ENCODE measurements around the gene WWP2.

Gene WWP2

DNA sequence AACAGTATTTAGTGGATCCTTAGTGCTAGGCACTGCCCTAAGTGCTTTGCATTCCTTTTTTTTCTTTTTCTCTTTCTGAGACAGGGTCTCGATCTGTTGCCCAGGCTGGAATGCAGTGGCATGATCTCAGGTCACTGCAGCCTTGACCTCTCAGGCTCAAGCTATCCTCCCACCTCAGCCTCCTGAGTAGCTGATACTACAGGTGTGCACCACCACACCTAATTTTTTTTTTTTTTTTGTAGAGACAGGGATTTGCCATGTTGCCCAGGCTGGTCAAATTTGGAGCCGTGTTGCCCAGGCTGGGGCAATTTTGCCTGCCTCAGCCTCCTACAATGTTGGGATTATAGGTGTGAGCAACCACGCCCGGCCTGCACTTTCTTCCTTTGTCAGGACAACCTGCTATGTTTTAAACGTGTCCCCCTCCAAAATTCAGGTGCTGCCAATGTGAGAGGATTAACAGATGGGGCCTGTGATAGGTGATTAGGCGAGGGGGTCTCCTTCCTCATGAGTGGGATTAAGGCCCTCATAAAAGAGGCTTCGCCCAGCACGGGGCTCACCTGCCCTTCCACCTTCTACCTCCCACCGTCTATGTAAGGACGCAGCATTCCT lies 41.2 kb upstream of the WWP2 start:
- TF ChIP-seq, protein P1, sequence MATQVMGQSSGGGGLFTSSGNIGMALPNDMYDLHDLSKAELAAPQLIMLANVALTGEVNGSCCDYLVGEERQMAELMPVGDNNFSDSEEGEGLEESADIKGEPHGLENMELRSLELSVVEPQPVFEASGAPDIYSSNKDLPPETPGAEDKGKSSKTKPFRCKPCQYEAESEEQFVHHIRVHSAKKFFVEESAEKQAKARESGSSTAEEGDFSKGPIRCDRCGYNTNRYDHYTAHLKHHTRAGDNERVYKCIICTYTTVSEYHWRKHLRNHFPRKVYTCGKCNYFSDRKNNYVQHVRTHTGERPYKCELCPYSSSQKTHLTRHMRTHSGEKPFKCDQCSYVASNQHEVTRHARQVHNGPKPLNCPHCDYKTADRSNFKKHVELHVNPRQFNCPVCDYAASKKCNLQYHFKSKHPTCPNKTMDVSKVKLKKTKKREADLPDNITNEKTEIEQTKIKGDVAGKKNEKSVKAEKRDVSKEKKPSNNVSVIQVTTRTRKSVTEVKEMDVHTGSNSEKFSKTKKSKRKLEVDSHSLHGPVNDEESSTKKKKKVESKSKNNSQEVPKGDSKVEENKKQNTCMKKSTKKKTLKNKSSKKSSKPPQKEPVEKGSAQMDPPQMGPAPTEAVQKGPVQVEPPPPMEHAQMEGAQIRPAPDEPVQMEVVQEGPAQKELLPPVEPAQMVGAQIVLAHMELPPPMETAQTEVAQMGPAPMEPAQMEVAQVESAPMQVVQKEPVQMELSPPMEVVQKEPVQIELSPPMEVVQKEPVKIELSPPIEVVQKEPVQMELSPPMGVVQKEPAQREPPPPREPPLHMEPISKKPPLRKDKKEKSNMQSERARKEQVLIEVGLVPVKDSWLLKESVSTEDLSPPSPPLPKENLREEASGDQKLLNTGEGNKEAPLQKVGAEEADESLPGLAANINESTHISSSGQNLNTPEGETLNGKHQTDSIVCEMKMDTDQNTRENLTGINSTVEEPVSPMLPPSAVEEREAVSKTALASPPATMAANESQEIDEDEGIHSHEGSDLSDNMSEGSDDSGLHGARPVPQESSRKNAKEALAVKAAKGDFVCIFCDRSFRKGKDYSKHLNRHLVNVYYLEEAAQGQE (IDR thresholded peaks at IDR 0.05; ENCODE audit: insufficient read depth in 1 of 2, low read depth in 2 of 2, low read length in 2 of 2): no peak
- TF ChIP-seq POLR2AphosphoS5 (IDR thresholded peaks at IDR 0.05; ENCODE audit: low read depth, low read length) (no peak), TAF1 (IDR thresholded peaks at IDR 0.05; ENCODE audit: borderline replicate concordance, insufficient read depth, low read length) (no peak), FOXP2 (optimal IDR thresholded peaks at IDR 0.05; ENCODE audit: borderline replicate concordance, extremely low read depth, extremely low read length, insufficient read depth) (no peak), SIN3A (IDR thresholded peaks at IDR 0.05; ENCODE audit: borderline replicate concordance, insufficient read depth, low read length) (no peak)

DNA sequence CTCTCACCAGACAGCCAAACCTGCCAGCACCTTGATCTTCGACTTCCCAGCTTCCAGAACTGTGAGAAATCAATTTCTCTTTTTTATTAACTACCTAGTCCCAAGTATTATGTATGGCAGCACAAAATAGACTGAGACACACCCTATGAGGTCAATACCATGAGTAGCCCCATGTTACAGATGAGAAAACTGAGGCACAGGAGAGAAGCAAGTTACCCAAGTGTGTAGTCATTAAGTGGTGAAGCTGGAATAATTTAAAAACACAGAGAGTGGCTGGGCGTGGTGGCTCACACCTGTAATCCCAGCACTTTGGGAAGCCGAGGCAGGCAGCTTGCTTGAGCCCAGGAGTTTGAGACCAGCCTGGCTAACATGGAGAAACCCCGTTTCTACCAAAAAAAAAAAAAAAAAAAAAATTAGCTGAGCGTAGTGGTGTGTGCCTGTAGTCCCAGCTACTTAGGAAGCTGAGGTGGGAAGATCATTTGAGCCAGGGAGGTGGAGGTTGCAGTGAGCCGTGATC lies 40.6 kb upstream of the WWP2 start:
- TF ChIP-seq SIN3A (IDR thresholded peaks at IDR 0.05; ENCODE audit: borderline replicate concordance, insufficient read depth, low read length): no peak
- TF ChIP-seq, protein P1 (IDR thresholded peaks at IDR 0.05; ENCODE audit: insufficient read depth in 1 of 2, low read depth in 2 of 2, low read length in 2 of 2): no peak
- TF ChIP-seq TAF1 (IDR thresholded peaks at IDR 0.05; ENCODE audit: borderline replicate concordance, insufficient read depth, low read length): no peak
- no peak for TF ChIP-seq FOXP2 (optimal IDR thresholded peaks at IDR 0.05; ENCODE audit: borderline replicate concordance, extremely low read depth, extremely low read length, insufficient read depth)
- TF ChIP-seq POLR2AphosphoS5 (IDR thresholded peaks at IDR 0.05; ENCODE audit: low read depth, low read length): no peak

DNA sequence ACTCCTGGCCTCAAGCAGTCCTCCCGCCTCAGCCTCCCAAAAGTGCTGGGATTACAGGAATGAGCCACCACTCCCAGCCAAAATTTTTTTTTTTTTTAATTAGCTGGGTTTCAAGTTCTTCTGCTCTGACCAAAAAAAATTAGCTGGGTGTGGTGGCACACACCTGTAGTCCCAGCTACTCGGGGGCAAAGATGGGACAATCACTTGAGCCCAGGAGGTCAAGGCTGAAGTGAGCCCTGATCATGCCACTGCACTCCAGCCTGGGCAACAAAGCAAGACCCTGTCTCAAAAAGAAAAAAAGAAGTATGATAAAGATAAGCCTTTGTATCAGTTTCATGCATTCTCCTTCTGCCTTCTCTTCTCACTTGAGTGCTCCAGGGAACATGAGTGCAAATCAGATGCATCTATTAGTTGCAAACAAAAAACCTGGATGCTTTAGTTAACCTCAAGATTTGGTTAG lies 37.7 kb upstream of the WWP2 start:
- no peak for TF ChIP-seq SIN3A (IDR thresholded peaks at IDR 0.05; ENCODE audit: borderline replicate concordance, insufficient read depth, low read length)
- TF ChIP-seq, protein P1 (IDR thresholded peaks at IDR 0.05; ENCODE audit: insufficient read depth in 1 of 2, low read depth in 2 of 2, low read length in 2 of 2): no peak
- TF ChIP-seq TAF1 (IDR thresholded peaks at IDR 0.05; ENCODE audit: borderline replicate concordance, insufficient read depth, low read length): no peak
- TF ChIP-seq POLR2AphosphoS5 (IDR thresholded peaks at IDR 0.05; ENCODE audit: low read depth, low read length): no peak
- no peak for TF ChIP-seq FOXP2 (optimal IDR thresholded peaks at IDR 0.05; ENCODE audit: borderline replicate concordance, extremely low read depth, extremely low read length, insufficient read depth)

DNA sequence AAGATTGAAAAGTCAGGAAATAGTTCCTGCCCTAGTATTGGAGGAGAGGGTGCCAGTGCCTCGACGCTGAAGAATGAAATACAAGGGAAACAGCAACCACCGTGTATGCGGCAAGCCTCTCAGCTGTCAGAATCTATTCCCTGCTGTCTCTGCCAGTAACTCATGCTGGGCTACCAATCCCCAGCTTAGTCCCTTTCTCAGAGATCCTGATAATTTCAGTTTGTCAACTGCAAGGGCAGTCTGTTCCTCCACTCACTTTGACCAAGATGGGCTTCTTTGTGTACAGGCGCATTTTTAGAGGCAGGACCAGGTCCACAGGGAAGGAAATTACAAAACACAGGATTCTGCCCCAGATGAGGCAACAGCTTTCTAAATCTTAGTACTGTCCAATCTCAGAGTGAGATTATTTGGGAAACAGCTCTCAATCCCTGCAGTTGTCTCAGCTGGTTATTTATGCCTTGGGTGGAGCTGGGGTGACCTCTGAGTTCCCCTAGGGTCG lies 37.1 kb upstream of the WWP2 start:
- no peak for TF ChIP-seq POLR2AphosphoS5 (IDR thresholded peaks at IDR 0.05; ENCODE audit: low read depth, low read length)
- no peak for TF ChIP-seq SIN3A (IDR thresholded peaks at IDR 0.05; ENCODE audit: borderline replicate concordance, insufficient read depth, low read length)
- TF ChIP-seq TAF1 (IDR thresholded peaks at IDR 0.05; ENCODE audit: borderline replicate concordance, insufficient read depth, low read length): no peak
- no peak for TF ChIP-seq FOXP2 (optimal IDR thresholded peaks at IDR 0.05; ENCODE audit: borderline replicate concordance, extremely low read depth, extremely low read length, insufficient read depth)
- TF ChIP-seq, protein P1 (IDR thresholded peaks at IDR 0.05; ENCODE audit: insufficient read depth in 1 of 2, low read depth in 2 of 2, low read length in 2 of 2): no peak

All from PFSK-1 (cell line).